DND-41 (cell line): ENCODE results near the gene SPACA4.

Source experiments
- ATAC-seq: fragments of 200-7000 bp; cut with Tn5 transposase; 3 replicates; pipeline ENCODE4 v1.9.1; 2021; ENCODE audit warnings: low read depth; ENCODE audit not compliant: insufficient read depth
- DNase-seq: peaks from one replicate; pipeline ENCODE4 v3.0.0-alpha.2; 2020
- H2AFZ ChIP-seq: 2 replicates; pipeline ENCODE4 v1.6.0; 2012; ENCODE audit warnings: low read depth, low read length
- H3K27ac ChIP-seq: 2 replicates; pipeline ENCODE4 v1.5.1; 2012; ENCODE audit warnings: low read length, inconsistent platforms
- H3K27me3 ChIP-seq: fragments of 200-600 bp; sonication (generic); 2 replicates; pipeline ENCODE4 v1.6.0; 2012; ENCODE audit warnings: low read length, mild to moderate bottlenecking, inconsistent platforms; ENCODE audit not compliant: insufficient read depth, poor library complexity
- H3K36me3 ChIP-seq: 2 replicates; pipeline ENCODE4 v1.5.1; 2012; ENCODE audit warnings: low read length, inconsistent platforms; ENCODE audit not compliant: insufficient read depth
- H3K4me1 ChIP-seq: 2 replicates; pipeline ENCODE4 v1.5.1; 2012; ENCODE audit warnings: mild to moderate bottlenecking, low read length; ENCODE audit not compliant: insufficient read depth
- H3K4me2 ChIP-seq: 2 replicates; pipeline ENCODE4 v1.6.0; 2012; ENCODE audit warnings: mild to moderate bottlenecking, moderate library complexity, low read length, inconsistent platforms; ENCODE audit not compliant: insufficient read depth
- H3K4me3 ChIP-seq, 2 experiments: fragments of 200-600 bp in 1 of 2; shearing (Covaris generic) in 1 of 2; 2 replicates each; pipeline ENCODE4 v1.5.1; 2012 to 2016; ENCODE audit warnings: inconsistent platforms in 2 of 2, low read length in 2 of 2, mild to moderate bottlenecking in 2 of 2, low read depth in 1 of 2, moderate library complexity in 1 of 2
- H3K79me2 ChIP-seq: 2 replicates; pipeline ENCODE4 v1.6.0; 2012; ENCODE audit warnings: low read length, inconsistent platforms; ENCODE audit not compliant: insufficient read depth
- H3K9ac ChIP-seq: 2 replicates; pipeline ENCODE4 v1.6.0; 2012; ENCODE audit warnings: low read depth, mild to moderate bottlenecking, inconsistent platforms, low read length, moderate library complexity
- H3K9me3 ChIP-seq: 2 replicates; pipeline ENCODE4 v1.5.1; 2012; ENCODE audit warnings: low read length, moderate library complexity, mild to moderate bottlenecking, inconsistent platforms; ENCODE audit not compliant: insufficient read depth, severe bottlenecking
- H4K20me1 ChIP-seq: 2 replicates; pipeline ENCODE4 v1.6.0; 2012; ENCODE audit warnings: low read length; ENCODE audit not compliant: insufficient read depth
- EZH2 ChIP-seq: IDR thresholded peaks from 3 replicates; pipeline ENCODE4 v1.6.1; 2012; ENCODE audit warnings: borderline replicate concordance, low read depth, mild to moderate bottlenecking, moderate library complexity, low read length, inconsistent platforms; ENCODE audit not compliant: severe bottlenecking
- TF ChIP-seq, protein P1 (sequence below): IDR thresholded peaks from 2 replicates; pipeline ENCODE4 v1.5.1; 2012; ENCODE audit warnings: borderline replicate concordance, low read length, moderate library complexity, mild to moderate bottlenecking; ENCODE audit not compliant: poor library complexity, severe bottlenecking; ENCODE audit errors: extremely low read depth

The SPACA4 gene

DNA sequence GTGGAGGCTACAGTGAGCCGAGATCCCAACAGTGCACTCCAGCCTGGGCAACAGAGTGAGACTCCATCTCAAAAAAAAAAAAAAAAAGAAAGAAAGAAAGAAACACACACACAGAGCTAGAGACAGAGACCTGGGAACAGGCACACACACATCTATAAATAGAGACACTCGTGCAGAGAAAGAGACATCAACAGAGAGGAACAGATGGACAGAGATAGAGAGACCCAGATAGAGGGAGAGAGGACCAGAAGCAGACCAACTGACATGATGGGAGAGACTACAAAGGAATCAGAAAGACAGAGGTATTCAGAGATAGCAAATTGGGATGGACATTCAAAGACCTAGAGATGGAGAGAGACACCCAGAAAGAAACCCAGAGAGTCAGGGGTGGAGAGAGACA lies 41.6 kb downstream of the SPACA4 start:
- H3K4me1 ChIP-seq = peaks cover 45% of the 10 kb centered on the region
- no peaks in the 10 kb centered on the region for H3K79me2 ChIP-seq
- no peak overlapping the region for H3K4me2 ChIP-seq
- H3K27ac ChIP-seq = peak overlapping the region; percentile 49; the same call in 1 of the 2 replicates
- no peak for ATAC-seq
- H3K9ac ChIP-seq = no peak overlapping the region
- no peaks in the 10 kb centered on the region for H3K9me3 ChIP-seq
- H2AFZ ChIP-seq = no peak overlapping the region
- TF ChIP-seq EZH2 = no peak
- TF ChIP-seq, protein P1, sequence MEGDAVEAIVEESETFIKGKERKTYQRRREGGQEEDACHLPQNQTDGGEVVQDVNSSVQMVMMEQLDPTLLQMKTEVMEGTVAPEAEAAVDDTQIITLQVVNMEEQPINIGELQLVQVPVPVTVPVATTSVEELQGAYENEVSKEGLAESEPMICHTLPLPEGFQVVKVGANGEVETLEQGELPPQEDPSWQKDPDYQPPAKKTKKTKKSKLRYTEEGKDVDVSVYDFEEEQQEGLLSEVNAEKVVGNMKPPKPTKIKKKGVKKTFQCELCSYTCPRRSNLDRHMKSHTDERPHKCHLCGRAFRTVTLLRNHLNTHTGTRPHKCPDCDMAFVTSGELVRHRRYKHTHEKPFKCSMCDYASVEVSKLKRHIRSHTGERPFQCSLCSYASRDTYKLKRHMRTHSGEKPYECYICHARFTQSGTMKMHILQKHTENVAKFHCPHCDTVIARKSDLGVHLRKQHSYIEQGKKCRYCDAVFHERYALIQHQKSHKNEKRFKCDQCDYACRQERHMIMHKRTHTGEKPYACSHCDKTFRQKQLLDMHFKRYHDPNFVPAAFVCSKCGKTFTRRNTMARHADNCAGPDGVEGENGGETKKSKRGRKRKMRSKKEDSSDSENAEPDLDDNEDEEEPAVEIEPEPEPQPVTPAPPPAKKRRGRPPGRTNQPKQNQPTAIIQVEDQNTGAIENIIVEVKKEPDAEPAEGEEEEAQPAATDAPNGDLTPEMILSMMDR = no peak
- H4K20me1 ChIP-seq = no peaks in the 10 kb centered on the region
- no peaks in the 10 kb centered on the region for H3K27me3 ChIP-seq
- no peaks in the 10 kb centered on the region for H3K36me3 ChIP-seq
- DNase-seq = no peak
- H3K4me3 ChIP-seq = no peak overlapping the region

DNA sequence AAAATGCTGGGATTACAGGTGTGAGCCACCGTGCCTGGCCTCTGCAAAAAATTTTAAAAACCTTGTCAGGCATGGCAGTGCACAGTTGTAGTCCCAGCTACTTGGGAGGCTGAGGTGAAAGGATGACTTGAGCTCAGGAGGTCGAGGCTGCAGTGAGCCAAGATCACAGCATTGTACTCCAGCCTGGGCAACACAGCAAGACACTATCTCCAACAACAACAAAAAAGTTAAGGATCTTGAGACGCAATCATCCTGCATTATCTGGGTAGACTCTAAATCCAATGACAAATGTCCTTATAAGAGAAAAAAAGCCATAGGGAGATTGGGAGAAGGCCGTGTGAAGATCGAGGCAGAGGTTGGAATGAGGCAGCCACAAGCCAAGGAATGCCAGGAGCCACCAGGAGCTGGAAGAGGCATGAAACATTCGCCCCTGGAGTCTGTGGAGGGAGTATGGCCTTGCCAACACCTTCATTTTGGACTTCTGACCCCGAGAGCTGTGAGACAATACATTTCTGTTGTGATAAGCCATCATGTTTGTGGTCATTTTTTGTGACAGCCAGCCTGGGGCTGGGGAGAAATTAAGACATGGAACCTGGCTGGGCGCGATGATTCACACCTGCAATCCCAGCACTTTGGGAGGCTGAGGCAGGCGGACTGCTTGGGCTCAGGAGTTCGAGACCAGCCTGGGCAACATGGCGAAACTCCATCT lies 44.6 kb downstream of the SPACA4 start:
- no peaks in the 10 kb centered on the region for H3K79me2 ChIP-seq
- no peaks in the 10 kb centered on the region for H3K27me3 ChIP-seq
- no peak overlapping the region for H3K4me3 ChIP-seq
- H3K27ac ChIP-seq = no peak overlapping the region
- DNase-seq (no peak), ATAC-seq (no peak)
- no peak overlapping the region for H2AFZ ChIP-seq
- H3K36me3 ChIP-seq = no peaks in the 10 kb centered on the region
- H4K20me1 ChIP-seq = no peaks in the 10 kb centered on the region
- TF ChIP-seq EZH2 = no peak
- TF ChIP-seq, protein P1 = no peak
- H3K4me2 ChIP-seq = no peak overlapping the region
- no peak overlapping the region for H3K9ac ChIP-seq
- peaks cover 42% of the 10 kb centered on the region for H3K4me1 ChIP-seq
- H3K9me3 ChIP-seq = no peaks in the 10 kb centered on the region

DNA sequence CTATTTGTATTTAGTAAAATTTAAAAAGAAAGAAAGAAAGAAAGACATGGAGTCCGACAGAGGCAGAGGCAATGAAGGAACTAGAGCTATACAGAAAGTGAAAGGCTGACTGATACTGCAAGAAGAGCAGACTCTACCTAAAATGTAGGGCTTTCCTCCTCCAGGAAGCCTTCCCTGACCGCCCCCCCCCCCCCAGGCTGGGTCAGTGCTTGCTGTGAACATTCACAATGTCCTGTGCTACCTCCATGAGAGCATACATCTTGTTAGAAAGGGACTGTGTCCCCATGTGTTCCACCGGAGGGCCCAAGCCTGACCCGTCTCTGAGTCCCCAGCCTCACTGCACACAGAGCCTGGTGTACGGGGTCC lies 45.1 kb downstream of the SPACA4 start:
- TF ChIP-seq EZH2 = no peak
- TF ChIP-seq, protein P1 = no peak
- Histone ChIP-seq H3K4me2 (no peak overlapping the region), H3K79me2 (no peaks in the 10 kb centered on the region), H3K27ac (no peak overlapping the region), H3K4me1 (peaks cover 37% of the 10 kb centered on the region), H2AFZ (no peak overlapping the region), H3K27me3 (no peaks in the 10 kb centered on the region), H3K9me3 (no peaks in the 10 kb centered on the region), H3K9ac (no peak overlapping the region), H3K36me3 (no peaks in the 10 kb centered on the region), H4K20me1 (no peaks in the 10 kb centered on the region), H3K4me3 (no peak overlapping the region)
- DNase-seq (no peak), ATAC-seq (no peak)
